PC-3 (cell line): Measurements from ENCODE around the gene SLC5A10.

Experiments used
- EZH2 ChIP-seq: fragments of 300-600 bp; sonication (generic); IDR thresholded peaks from one replicate; pipeline ENCODE4 v1.6.1; 2017; ENCODE audit warnings: antibody characterized with exemption, mild to moderate bottlenecking, low read length; ENCODE audit not compliant: unreplicated experiment
- TF ChIP-seq, protein P1 (sequence below): fragments of 300-600 bp; sonication (generic); conservative IDR thresholded peaks from 2 replicates; pipeline ENCODE4 v1.5.1; 2017; ENCODE audit warnings: antibody characterized with exemption, low read depth, mild to moderate bottlenecking, low read length

DNA sequence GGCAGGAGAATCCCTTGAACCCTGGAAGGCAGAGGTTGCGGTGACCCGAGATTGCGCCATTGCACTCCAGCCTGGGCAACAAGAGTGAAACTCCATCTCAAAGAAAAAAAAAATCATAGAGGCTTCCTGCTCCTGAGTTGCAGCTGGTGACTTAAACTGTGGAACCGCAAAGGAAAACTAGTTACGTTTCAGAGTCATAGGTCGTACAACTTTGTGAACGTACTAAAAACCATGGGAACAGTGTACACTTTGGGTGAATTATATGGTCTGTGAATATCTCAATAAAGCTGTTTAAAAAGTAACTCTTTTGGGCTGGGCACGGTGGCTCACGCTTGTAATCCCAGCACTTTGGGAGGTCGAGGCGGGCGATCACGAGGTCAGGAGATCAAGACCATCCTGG, 23.6 kb downstream of the SLC5A10 start:
- TF ChIP-seq EZH2 = no peak
- TF ChIP-seq, protein P1, sequence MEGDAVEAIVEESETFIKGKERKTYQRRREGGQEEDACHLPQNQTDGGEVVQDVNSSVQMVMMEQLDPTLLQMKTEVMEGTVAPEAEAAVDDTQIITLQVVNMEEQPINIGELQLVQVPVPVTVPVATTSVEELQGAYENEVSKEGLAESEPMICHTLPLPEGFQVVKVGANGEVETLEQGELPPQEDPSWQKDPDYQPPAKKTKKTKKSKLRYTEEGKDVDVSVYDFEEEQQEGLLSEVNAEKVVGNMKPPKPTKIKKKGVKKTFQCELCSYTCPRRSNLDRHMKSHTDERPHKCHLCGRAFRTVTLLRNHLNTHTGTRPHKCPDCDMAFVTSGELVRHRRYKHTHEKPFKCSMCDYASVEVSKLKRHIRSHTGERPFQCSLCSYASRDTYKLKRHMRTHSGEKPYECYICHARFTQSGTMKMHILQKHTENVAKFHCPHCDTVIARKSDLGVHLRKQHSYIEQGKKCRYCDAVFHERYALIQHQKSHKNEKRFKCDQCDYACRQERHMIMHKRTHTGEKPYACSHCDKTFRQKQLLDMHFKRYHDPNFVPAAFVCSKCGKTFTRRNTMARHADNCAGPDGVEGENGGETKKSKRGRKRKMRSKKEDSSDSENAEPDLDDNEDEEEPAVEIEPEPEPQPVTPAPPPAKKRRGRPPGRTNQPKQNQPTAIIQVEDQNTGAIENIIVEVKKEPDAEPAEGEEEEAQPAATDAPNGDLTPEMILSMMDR = no peak
